ENCODE measurements around the gene WDR55. TPM values are rescaled to one million over a fixed set of nuclear protein-coding genes. Genes with fewer than 3 reads are reported as not detected.

WDR55 gene
- total RNA-seq, 1 donor from 2014 or later: 10.1 TPM

DNA sequence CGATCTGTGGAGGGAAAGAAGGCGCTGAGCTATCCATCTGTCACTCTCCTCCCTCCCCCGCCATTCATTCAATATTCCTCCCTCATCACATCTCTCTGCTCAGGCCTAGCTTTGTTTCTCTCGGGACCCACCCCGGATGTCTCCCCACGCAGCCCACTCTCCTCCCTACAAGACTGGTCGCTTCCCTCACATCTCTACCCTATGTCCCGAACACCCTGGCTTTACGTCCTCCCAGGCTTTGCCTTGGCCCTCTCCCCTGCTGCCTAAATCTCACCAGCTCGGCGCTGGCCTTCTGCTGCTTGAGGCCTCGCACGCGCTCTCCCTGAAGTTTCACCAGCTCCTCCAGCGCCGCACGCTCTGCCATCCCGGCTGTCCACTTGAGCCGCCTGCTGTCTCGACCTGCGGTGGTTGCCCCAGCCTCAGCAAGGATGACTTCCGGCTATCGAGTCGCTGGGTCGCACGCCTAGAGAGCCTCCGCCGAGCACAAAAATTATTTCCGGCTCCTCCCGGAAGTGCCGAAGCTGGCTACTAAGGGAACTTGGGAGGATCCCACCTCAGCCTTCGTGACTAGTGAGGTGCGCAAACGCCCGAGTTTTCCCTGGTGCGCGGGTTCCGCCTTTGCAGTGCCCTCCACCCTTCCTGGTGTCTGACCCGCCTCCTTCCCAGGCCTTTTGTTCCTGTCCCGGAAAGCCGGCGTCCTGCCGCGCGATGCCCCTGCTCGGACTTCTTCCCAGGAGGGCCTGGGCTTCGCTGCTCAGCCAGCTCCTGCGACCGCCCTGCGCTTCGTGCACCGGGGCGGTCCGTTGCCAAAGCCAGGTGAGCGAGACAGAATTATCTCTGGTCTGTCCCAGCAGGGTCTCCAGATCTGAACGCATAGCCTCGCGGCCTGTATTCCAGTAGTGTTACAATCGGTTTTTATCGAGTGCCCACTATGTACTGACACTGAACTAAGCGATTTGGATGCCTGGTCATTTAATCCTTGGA lies 26.5 kb downstream of the WDR55 start, which contains the start of the genes HARS1 and HARS2:
Gene HARS1, minus strand, starts transcription at position 430 of the 984 bp plus-strand sequence. Its CDS starts 66 bp downstream, at position 364.
Gene HARS2, plus strand, starts transcription at position 515 of the 984 bp plus-strand sequence. Its CDS starts 194 bp downstream, at position 709.
- DNase-seq (ENCODE audit: low spot score in 2 of 2): peak; percentile 58 to 94
- H3K4me3 ChIP-seq: peak within 1 kb of the TSS; percentile 60 to 86
- no peaks in the 10 kb centered on the region for H3K9me3 ChIP-seq
- peaks cover 4 to 25% of the 10 kb centered on the region in 2 donors for H3K4me1 ChIP-seq
- TF ChIP-seq, protein P1, sequence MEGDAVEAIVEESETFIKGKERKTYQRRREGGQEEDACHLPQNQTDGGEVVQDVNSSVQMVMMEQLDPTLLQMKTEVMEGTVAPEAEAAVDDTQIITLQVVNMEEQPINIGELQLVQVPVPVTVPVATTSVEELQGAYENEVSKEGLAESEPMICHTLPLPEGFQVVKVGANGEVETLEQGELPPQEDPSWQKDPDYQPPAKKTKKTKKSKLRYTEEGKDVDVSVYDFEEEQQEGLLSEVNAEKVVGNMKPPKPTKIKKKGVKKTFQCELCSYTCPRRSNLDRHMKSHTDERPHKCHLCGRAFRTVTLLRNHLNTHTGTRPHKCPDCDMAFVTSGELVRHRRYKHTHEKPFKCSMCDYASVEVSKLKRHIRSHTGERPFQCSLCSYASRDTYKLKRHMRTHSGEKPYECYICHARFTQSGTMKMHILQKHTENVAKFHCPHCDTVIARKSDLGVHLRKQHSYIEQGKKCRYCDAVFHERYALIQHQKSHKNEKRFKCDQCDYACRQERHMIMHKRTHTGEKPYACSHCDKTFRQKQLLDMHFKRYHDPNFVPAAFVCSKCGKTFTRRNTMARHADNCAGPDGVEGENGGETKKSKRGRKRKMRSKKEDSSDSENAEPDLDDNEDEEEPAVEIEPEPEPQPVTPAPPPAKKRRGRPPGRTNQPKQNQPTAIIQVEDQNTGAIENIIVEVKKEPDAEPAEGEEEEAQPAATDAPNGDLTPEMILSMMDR (IDR thresholded peaks at IDR 0.05): peak in 1 of 3 experiments; percentile 12
- H3K27me3 ChIP-seq: no peaks in the 10 kb centered on the region
- H3K36me3 ChIP-seq: peaks cover 31 to 55% of the 10 kb centered on the region in 2 donors
- intact Hi-C loops (cut with DNase I): loop anchor here (5.0 kb wide), 2 partner anchors 44 to 289 kb away; partner anchors contain the start of genes ANKHD1, IK and NDUFA2
- peak within 1 kb of the TSS; percentile 76 to 81 for H3K27ac ChIP-seq

DNA sequence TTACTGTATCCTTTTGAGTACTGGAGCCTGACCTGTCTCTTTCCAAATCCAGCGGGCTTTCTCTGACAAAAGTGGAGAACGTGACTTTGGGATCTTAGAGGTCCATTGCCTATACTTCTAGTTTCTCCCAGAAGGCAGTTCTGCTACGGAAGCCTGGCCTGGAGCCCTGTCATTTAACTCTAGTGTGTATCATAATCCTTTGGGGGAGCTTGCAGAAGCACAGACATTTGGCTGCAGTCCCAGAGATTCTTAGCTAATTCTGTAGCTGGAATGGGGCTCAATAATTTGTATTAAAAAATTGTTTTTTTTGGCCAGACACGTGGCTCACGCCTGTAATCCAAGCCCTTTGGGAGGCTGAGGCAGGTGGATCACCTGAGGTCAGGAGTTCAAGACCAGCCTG lies 29.6 kb downstream of the WDR55 start:
- TF ChIP-seq, protein P1 (IDR thresholded peaks at IDR 0.05): no peak
- peaks cover 4 to 25% of the 10 kb centered on the region in 2 donors for H3K4me1 ChIP-seq
- H3K27me3 ChIP-seq: no peaks in the 10 kb centered on the region
- H3K36me3 ChIP-seq: peaks cover 48 to 61% of the 10 kb centered on the region in 2 donors
- DNase-seq (ENCODE audit: low spot score in 2 of 2): no peak
- H3K9me3 ChIP-seq: no peaks in the 10 kb centered on the region
- no peak overlapping the region for H3K27ac ChIP-seq
- intact Hi-C loops (cut with DNase I): loop anchor here (5.0 kb wide), 2 partner anchors 47 to 292 kb away; partner anchors contain the start of genes ANKHD1, IK and NDUFA2
- H3K4me3 ChIP-seq: no peak overlapping the region

DNA sequence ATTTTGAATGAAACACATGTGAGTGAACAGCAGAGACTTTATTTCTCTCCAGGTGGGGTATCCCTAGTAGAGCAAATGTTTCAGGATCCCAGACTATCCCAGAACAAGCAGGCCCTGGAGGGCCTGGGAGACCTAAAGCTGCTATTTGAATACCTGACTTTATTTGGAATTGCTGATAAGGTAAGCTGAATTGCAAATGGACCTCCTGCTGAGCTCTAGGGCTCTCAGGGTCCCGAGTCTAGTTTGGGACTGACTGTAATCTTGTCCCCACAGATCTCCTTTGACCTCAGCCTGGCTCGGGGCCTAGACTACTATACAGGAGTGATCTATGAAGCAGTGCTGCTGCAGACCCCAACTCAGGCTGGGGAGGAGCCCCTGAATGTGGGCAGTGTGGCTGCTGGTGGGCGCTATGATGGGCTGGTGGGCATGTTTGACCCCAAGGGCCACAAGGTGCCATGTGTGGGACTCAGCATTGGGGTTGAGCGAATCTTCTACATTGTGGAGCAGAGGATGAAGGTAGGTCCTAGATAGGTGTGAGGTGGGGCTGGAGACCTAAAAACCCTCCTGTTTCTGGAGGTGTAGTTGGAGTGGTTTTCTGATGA lies 32.3 kb downstream of the WDR55 start:
- H3K9me3 ChIP-seq: no peaks in the 10 kb centered on the region
- H3K27ac ChIP-seq: no peak overlapping the region
- TF ChIP-seq, protein P1 (IDR thresholded peaks at IDR 0.05): no peak
- DNase-seq (ENCODE audit: low spot score in 2 of 2): no peak
- peaks cover 3 to 29% of the 10 kb centered on the region in 2 donors for H3K4me1 ChIP-seq
- H3K4me3 ChIP-seq: no peak overlapping the region
- H3K36me3 ChIP-seq: peaks cover 49 to 67% of the 10 kb centered on the region in 2 donors
- intact Hi-C loops (cut with DNase I): no loop called here
- no peaks in the 10 kb centered on the region for H3K27me3 ChIP-seq

DNA sequence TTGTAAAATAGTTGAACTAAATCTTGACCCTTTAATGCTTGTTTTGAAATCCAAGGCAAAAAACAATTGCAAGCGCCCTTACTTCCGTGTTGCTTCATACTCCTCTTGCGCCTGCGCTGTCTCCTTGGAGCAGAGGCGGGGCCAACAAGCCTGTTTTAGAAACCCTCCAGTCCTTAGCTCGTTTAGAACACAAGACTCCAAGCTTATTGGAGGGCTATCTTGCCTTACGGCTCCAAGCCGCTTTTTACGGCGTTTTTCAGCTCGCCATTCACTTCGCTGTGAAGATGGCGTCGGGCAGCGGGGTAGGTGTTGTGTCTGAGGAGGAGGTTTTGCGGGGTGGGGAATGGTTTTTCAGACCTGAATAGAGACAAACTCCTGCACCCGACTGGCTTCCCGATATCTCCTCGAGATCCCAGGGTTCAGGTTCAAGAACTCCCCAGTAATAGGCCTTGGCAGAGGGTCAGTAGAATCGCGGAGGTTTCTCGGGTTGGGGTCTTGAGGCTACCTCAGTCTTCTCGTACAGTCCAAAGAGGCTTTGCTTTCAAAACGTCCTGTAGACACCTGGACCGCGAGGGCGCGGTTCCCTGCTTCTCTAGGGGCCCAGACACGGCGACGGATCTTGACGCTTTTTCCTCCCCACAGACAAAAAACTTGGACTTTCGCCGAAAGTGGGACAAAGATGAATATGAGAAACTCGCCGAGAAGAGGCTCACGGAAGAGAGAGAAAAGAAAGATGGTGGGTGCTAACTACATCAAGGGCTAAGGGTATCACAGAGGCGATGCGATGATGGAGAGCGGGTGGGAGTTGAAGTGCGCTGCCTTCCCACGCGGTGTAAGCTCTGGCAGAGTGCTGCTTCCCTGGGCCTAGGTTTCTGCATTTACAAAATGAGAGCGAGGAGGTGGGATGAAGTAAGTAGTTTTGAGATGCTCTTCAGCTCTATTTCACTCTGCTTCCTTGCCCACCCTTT lies 35.8 kb downstream of the WDR55 start, which contains the start of gene ZMAT2:
Gene ZMAT2, plus strand, starts transcription at position 271 of the 968 bp plus-strand sequence. Its CDS starts 14 bp downstream, at position 285.
- intact Hi-C loops (cut with DNase I): loop anchor here (1.0 to 5.0 kb wide), 3 partner anchors 11 to 153 kb away; partner anchors contain the start of genes EIF4EBP3 and WDR55

More for the DNA sequence above, 35.8 kb downstream of the WDR55 start, which contains the start of gene ZMAT2:
- TF ChIP-seq, protein P1 (IDR thresholded peaks at IDR 0.05): no peak
- H3K27ac ChIP-seq: peak within 1 kb of the TSS; percentile 71 to 76
- H3K27me3 ChIP-seq: no peaks in the 10 kb centered on the region
- peak; percentile 90 to 97 for DNase-seq (ENCODE audit: low spot score in 2 of 2)
- peak within 1 kb of the TSS; percentile 75 to 79 for H3K4me3 ChIP-seq
- H3K9me3 ChIP-seq: no peaks in the 10 kb centered on the region
- peaks cover 3 to 14% of the 10 kb centered on the region in 2 donors for H3K4me1 ChIP-seq
- peaks cover 66 to 80% of the 10 kb centered on the region in 2 donors for H3K36me3 ChIP-seq
